ENCODE data around the gene TEX38.
A peak's percentile ranks its signal among the peaks of the same experiment; 100 is the strongest.
"Not testable (repeated sequence)": the region's sequence is repeated elsewhere in the genome, so short reads cannot be mapped to it uniquely, and the experiment has no call there.

The TEX38 gene

DNA sequence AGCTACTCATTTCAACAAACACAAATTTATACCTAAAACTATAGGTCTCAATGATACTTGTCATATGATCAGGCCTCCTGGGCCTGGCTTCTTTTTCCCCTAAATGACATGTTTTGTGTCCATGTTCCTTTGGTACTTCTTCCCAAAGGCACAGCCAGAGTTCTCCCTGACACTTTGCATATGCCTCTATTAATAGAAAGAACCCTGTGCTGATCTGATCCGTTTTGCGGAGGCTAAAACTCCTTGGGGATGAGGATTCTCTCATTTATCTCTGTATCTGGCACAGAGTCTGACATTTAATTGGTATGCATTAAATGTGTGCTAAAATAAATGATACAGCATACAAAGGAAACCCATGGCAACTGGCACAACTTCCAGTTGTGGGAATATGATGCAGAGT, 15.0 kb upstream of the TEX38 start:
- no peak for DNase-seq

- DNase-seq: no peak
These were observed 13.9 kb upstream of the TEX38 start for GRCh38 chr1:46657775-46658174.

DNA sequence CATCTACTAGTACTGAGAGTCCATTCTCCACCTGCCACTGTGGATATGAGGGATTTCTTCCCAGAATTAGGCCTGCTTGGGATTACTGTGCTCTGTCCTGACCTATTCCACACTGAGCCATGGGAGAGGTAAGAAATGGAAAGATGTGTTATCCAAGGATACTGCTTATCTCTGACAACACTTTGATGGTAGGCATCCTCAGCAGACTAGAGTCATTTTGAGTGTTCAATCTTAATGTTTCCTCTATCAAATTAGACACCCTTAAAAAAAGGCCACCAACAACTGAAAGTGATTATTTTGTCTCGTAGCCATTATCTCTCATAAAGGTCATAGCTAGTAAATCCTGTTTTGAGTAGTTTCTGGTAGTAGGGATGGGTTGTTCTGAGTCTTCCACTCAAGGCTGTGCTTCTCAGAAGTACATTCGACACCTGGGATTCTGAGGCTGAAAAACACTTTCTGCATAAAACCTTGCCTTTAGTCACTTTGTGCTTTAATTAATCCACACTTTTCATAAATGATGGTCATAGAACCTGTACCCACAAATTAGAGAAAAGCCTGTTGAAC, 12.3 kb upstream of the TEX38 start:
- no peak for DNase-seq

- DNase-seq: not testable (repeated sequence)
These were observed 11.5 kb upstream of the TEX38 start for GRCh38 chr1:46660116-46660515.

- not testable (repeated sequence) for DNase-seq
These were observed 8.7 kb upstream of the TEX38 start for GRCh38 chr1:46662919-46663318.

DNA sequence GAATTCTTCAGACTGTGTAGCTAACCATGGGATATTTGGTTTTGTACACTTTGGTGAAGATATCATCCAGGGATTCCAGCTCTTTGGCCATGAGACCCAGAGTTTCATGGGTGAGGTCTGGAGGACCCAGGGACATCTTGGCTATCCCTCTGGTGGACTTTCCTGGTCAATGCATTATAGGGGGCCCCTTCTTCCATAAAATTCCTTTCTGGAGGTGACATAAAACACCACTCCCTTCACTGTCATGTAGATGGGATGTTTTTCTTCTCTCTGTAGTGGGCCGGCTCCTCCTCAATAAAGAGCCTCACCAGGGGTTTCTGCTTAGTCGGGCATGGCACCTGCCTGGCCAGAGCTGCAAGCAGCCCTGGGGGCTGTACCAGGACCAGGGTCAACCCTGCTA, 5.7 kb upstream of the TEX38 start:
- no peak for DNase-seq

GRCh38 chr1:46667782-46668760, 3.6 kb upstream of the TEX38 start, which contains the start of gene ATPAF1:
TSS of gene ATPAF1 (minus strand) at chr1:46668364. CDS start at chr1:46668322, 42 bp downstream.
- DNase-seq: peak; percentile 68 to 73

GRCh38 chr1:46670134-46670533, 1.5 kb upstream of the TEX38 start:
- DNase-seq: no peak

DNA sequence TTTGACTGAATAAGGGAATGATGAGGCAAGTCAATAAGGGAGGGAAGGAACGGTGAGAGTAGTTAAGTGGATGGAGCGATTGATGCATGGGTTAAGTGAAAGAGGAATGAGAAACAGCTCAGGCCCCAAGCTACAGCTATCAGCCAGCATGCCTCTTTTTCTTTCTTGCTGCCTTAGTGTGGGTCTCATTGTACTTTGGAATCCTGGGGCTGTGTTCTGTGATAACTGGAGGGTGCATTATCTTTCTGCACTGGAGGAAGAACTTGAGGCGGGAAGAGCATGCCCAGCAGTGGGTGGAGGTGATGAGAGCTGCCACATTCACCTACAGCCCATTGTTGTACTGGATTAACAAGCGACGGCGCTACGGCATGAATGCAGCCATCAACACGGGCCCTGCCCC, 1.0 kb downstream of the TEX38 start:
- no peak for DNase-seq

GRCh38 chr1:46673749-46674182, 2.1 kb downstream of the TEX38 start:
- DNase-seq: no peak

- DNase-seq: no peak
These were observed 4.1 kb downstream of the TEX38 start for GRCh38 chr1:46675549-46676314.

GRCh38 chr1:46676531-46676930, 4.9 kb downstream of the TEX38 start:
- DNase-seq: no peak

GRCh38 chr1:46677339-46677738, 5.7 kb downstream of the TEX38 start:
- no peak for DNase-seq

- DNase-seq: no peak
These were observed 8.3 kb downstream of the TEX38 start for GRCh38 chr1:46679789-46680573.

DNA sequence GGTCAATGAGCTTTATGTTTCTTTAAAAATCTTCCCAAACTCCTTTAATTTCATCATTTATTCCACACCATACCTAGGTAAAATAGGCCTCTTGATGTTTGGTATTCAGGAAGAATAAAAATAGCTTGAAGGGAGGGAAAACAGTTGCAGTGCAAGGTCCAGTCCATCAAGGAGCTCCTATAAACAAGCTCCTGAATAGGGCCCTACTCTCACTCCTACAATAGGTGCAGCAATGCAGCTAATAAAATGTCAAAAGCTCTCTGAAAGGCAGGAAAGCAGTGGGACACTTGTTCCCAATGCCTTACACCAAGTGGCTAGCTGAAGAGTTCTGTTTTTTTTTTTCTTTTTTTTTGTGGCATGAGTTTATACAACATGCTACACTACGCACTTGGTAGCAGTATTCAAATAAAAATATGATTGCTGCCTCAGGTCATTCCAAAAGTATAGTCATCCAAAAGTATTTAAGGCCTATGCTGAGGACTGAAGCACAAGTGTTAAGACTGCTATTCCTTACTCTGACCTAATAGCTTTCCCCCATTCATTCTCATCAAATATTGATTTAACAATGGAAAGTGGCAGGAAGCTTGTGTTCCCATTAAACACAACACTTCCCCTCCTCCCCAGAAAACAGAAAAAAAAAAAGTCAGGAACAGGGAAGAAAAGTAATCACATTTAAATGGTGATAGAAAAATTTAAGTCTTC, 9.8 kb downstream of the TEX38 start:
- DNase-seq: no peak

GRCh38 chr1:46682064-46682463, 10.4 kb downstream of the TEX38 start:
- no peak for DNase-seq

DNA sequence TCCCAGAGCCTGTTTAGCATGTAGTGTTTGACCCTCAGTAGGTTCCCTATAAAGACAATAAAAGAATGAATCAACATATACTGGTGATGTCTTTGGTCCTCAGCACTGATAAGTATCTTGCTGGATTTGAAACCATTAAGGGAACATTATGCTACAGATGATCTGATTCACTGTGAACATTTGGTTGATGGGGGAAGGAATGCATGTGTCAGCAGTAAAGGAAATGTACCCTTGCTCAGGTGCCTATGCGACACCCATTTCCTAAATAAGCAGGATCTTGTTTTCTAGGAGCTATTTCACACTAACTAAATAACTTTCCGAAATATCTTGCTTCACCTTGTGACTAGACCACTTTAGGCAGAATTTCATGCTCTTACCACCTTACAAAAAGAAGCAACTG, 13.0 kb downstream of the TEX38 start:
- no peak for DNase-seq

GRCh38 chr1:46686255-46686654, 14.6 kb downstream of the TEX38 start:
- DNase-seq: no peak

DNA sequence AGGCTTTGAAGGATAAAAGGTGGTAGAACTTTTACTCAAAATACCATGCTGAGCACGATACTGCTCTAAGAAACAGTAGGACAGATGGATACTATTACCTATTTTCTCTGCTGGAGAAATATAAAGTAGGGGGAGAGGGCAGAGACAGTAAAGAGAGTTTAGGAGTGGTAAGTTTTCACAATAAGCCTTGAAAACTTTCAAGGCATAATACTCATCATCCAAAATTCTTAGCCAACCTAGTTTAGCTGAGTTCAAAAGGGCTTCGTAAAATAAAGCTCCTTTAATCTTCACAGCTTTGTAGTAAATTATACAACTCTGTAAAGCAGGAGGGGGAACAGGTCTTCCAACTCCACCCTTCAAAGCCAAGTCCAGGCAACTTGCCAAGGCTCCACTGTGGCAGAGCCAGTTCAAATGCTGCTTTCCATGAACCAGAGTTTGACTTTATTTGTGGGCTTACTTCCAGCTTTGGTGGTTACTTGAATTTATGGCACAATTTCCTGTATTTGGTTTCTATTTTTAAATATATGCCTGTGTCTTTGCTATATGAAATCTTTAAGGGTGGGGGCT, 15.5 kb downstream of the TEX38 start:
- no peak for DNase-seq

- no peak for DNase-seq
These were observed 16.4 kb downstream of the TEX38 start for GRCh38 chr1:46687921-46688509.

- no peak for DNase-seq
These were observed 17.7 kb downstream of the TEX38 start for GRCh38 chr1:46689356-46689755.
